Stimulated activated CD8-positive, alpha-beta memory T cell treated with anti-CD3 and anti-CD28 coated beads, Interleukin-7, amount 100 ng/mL, for 4 hours (primary cell): Measurements from ENCODE around the gene BEST4.
A peak's percentile ranks its signal among the peaks of the same experiment; 100 is the strongest.
"Not testable (repeated sequence)": the region's sequence is repeated elsewhere in the genome, so short reads cannot be mapped to it uniquely, and the experiment has no call there.

Source experiments
- DNase-seq, 2 donors: peaks; one replicate each; pipeline ENCODE4 v3.0.0-alpha.2; 2020; ENCODE audit warnings: low read depth in 2 of 2

The BEST4 gene

DNA sequence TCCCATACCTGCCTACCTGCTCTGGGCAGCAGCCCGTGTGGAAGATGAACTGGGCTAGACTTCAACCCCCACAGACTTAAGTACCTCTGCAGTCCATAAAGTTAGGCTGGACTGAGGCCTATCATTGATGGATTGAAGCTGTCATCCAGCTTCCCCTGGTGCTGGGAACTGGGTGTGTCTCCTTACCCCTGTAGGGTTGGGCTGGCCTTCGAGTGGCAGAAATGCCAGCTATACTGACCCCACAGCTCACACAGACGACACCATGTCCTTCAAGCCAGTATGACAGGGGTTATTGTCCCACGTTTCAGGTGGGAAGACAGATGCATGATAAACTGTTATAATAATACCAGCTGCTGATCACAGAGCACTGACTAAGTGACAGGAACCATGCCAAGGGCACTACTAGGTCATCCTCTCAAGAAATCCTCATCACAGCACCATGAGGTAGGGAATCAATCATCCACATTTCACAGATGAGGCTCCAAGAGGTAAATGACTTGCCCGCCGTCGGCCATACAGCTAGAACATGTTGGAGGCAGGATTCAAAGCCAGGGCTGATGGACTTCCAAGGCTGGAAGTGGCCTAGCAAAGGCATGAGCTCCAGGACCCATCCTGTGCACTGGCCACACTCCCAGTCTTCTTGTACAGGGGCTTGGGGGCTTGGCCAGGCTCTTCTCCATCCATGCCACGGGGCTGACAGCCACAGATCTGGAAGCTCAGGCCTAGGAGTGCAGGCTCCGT lies at the start of gene BEST4:
Gene BEST4, minus strand, starts transcription at position 51 of the 741 bp plus-strand sequence. CDS start 465 bp downstream, outside the sequence.
- DNase-seq, result no peak

DNA sequence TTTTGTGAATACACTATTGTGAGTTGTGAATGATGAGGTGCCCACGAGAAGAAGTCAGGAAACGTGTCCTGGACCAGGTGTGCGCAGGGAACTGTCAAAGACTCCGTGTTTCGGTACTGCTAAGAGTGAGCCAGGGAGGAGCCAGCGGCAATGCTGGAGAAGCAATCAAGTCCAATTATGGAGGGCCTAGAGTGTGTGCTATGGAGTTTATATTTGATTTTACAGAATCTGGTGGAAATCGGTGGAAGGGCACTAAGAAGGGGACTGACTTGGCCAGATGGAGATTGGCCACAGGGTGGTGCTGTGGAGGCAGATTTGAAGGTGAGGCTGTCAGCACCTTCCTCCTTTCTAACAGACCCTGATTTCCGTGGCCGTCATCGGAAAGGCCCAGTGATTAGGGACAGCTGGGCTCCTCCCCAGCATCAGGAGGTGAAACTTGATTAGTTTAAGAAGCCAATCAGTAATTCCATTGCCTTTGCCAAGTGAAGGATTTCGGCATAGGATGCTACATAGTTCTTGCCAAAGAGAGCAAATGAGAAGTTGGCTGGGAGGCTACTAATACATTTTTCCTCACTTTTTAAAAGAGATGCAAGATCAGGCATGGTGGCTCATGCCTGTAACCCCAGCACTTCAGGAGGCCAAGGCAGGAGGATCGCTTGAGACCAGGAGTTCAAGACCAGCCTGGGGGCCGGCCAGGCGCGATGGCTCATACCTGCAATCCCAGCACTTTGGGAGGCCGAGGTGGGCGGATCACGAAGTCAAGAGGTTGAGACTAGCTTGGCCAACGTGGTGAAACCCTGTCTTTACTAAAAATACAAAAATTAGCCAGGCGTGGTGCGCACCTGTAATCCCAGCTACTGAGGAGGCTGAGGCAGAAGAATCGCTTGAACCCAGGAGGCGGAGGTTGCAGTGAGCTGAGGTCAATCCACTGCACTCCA lies 48.0 kb upstream of the BEST4 start:
- peak; percentile 73 to 74 for DNase-seq

DNA sequence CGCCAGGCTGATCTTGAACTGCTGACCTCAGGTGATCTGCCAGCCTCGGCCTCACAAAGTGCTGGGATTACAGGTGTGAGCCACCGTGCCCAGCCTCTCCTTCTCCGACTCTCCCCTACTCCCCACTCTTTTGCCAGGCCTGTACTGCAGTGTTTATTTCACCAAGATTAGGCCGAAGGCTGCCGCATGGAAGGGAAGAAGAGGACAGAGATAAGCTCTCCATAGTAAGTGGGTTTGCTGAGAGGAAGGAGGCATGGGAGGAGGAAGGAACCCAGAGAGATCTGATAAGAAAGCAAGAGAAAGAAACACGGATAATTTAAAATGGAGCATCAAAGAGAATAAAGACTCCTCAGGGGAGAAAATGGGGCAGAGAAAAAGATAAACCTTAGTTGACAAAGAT lies 46.4 kb upstream of the BEST4 start:
- DNase-seq, result no peak

DNA sequence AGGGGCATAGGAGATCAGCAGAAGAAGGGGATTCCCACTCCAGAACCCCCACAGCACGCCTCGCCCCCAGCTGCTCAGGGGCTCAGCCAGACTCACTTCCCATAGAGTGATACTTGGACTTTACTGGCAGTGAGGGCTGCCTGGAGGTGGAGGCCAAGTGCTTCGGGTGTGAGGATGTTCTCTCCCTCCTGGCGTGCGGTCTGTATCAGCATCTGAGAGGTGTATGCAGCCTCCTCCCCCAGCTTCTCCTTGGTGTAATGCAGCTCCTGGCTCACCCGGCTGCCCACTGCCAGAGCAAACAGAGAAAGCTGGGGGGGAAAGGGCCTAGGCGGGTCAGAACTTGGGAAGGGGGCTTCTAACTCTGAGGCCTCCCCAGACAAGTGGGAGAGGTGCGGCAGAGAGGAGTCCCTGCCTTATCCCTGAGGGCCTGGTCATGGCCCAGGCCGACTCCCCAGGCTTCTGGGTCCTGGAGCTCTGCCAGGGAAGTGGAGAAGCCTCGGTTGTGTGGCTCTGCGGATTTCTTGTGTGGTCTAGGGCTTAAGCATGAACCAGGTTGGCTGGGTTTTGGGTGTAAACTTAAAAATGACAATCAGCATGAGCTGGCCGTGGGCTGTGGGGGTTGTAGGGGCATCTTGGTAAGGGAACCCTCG lies 44.2 kb upstream of the BEST4 start:
- no peak for DNase-seq

DNA sequence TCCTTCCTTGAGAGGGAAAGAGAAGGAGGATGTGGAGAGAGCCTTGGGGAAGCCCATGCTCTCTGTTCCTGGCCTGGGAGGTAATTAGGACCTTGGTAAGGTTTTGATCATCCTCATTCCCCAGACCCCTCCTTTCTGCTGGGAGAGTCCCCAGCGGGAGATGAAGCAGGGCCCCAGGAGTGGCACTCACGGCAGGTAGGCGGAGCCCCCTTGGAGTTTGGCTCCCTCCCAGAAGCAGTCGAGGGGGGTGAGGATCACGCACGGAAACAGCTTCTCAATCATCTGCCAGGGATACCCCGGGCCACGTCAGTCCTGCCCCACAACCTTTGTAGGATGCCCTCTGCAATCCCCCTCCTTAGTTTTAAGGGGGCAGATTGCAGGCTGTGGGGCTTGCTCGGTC lies 43.5 kb upstream of the BEST4 start:
- no peak for DNase-seq

DNA sequence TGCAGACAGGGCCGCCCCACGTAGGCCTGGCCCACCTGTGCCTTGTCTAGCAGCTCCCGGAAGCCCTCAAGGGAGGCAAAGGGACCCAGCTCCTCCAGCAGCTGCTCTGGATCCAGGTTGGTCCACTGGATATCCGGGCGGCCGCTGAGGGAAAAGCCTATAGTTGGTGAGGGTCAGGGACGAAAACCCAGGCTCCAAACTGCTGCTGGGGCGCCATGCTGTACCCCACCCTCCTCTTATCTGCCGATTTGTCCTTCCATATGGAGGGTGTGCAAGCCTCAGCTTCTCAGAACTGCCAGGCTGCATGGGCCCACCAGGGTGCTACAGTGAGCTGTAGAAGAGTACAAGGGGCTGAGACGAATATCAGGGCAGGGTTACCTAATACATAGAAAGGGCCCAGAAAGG lies 42.9 kb upstream of the BEST4 start:
- DNase-seq, result no peak

DNA sequence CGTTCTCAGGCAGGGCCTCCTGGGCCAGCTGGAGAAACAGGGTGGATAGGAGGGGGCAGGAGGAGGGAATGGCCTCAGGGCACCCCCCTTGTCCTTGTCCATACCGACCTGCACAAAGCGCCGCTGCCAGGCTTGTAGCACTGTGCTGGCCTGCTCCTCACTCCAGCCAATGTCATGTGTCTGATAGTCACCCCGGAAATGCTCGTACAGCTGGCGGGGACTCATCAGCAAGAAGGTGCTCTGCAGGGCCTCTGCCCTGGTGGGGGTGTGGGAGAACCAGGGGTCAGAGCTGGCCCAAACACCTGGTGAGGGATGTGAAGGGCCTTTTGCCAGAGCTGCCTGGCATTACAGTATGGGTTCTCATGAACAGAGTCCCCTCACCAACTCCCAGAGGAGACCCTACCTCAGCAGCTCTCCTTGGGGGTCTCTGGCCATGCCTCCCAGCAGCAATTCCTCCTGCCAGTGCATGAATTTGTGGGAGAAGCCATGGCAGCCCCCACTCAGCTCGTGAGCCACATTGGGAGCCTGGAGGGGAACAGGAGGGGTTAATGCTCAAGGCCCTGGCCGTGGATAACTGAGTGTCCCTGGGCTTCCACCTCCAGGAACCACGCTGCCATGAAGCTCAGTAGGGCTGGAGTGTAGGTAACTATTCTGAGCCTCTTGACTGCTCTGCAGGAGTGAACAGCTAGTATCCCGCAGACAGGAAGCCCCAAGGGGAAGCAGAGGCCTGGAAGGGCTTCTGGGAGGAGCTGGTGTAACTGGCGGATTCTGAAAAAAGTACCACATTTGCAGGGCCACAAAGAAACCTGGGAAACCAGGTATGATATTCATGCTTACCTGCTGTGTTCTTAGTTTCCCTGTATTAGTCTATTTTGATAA lies 41.8 kb upstream of the BEST4 start:
- no peak for DNase-seq

DNA sequence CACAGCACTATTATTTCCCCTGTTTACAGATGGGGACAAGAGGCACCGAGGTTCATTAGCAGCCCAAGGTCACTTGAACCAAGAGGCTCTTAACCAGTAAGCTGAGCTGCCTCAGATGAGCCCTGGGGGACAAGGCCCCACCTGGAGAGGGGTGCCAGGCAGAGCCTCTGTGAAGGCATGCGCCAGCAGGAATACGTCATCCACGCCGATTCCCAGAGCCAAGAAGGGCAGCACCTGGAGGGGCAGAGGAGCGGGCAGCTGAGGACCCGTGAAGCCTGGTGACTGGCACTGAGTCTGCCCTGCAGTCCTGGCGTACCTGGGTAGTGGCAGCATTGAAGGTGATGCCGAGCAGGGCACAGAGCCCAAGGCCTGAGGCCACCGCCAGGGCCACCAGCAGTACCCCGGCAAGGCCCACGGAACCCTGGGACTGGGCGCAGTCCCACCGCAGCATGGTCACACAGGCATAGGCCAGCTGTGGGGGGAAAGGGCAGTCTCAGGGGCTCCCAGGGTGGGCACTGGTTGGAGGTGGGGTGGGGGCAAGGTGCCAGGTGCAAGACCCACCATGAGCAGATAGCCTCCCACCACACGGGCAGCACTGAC lies 41.0 kb upstream of the BEST4 start:
- no peak for DNase-seq

DNA sequence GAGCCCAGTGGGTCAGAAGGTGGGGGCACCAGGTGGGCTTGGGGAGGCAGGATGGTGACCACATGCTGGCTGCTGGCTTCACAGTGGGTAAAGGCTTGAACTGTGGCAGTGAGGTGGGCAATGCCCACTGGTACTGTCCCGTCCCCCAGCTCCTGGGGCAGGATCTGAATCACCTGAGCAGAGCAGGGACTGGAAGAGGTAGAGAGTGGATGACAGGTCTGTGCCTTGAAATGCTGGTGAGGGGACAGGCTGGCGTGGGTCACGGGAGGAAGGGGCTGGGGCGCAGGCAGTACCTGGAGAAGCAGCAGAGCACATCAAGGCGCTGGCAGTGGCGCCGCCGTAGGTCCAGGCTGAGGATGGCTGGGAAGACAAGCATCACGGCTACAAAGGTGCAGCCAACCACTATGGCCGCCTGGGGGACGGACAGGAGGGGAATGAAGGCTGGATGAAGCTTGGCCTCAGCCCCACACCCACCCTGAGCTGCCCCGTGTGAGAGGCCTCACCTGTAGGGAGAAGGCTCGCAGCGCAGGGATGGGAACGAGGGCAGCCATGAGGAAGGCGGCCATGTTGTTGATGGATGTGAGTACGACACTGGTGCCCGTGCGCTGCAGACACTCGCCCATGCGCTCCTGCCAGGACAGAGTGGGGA lies 40.2 kb upstream of the BEST4 start:
- no peak for DNase-seq

DNA sequence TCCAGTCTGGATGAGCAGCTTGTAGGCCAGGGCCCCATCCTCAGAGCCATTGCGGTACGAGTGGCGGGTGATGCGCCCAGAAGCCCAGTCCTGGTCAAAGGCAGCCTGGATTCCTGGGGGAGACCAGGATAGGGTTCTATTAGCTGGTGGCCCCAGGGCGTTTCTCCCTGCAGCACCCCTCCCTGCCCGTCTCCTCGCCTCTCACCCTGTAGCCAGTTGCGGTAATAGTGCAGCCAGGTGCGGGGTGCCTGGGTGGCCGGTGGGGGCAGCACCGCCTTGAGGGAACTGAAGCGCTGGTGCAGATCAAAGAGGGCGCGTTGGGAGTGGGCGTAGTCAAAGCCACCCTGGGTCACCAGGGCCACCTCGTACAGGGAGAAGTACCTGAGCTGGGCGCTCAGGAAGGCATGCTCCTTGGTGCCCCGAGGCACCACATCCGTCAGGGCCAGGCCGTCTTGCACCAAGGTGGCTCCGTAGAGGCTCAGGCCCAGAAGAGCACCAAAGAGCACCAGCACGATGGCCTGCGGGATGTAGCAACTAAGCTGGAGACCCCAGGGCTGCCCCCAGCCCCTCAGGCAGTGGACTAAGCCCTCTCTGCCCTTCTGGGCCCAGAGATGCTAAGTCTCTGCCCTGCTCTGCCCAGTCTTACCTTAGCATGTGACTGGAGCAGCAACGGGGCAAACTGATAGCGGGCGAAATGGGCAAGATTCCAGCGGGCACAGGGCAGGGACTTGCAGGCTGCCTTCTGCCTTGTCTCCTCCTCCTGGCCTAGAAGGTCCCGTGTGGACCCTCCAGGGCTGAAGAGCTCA lies 39.4 kb upstream of the BEST4 start:
- no peak for DNase-seq

DNA sequence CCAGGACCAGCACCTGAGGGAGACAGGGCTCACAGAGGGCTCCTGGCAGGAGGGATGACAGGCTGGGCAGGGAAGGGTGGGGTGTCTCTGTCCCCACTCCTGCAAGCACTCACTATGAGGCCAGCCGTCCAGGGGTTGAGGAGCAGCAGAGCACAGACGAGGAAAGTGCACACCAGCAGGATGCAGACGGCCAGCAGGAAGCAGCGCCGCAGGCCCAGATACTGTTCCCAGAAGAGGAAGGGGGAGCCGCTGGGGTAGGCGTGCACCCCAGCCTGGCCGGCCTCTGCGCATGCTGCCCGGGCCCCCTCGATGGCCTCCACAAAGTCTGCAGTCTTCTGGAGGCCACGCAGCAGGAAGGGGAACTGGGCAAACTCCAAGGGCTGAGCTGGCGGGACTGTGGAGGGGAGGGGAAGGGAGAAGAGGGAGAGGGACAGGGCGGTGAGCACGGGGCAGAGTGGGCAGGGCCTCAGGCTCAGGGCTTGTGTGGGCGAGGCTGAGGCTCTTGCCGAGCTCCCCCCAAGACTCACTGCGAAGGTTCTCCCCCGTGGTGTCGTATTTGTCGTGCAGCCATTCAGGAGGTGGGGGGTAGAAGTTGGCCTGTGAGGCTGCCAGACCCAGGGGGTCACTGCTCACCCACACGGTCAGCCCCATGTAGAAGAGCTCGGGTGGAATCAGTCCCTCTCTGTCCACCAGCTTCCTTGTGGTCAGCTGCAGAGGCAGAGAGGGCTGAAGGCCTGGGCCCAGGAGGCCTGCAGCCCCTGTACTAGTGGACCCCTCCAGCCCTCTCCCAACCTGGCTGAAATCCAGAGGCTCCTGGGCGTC lies 38.6 kb upstream of the BEST4 start:
- DNase-seq, result no peak

DNA sequence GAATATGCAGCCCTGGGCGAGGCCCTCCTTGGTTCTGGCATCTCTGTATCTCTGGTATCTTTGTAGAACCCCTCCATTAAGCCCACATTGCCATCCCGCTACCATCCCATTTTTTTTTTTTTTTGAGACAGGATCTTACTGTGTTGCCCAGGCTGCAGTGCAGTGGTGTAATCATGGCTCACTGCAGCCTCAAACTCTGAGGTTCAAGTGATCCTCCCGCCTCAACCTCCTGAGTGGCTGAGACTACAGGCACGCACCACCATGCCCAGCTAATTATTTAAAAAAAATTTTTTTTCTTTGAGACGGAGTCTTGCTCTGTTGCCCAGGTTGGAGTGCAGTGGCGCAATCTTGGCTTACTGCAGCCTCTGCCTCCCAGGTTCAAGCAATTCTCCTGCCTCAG lies 36.4 kb upstream of the BEST4 start:
- not testable (repeated sequence) for DNase-seq

DNA sequence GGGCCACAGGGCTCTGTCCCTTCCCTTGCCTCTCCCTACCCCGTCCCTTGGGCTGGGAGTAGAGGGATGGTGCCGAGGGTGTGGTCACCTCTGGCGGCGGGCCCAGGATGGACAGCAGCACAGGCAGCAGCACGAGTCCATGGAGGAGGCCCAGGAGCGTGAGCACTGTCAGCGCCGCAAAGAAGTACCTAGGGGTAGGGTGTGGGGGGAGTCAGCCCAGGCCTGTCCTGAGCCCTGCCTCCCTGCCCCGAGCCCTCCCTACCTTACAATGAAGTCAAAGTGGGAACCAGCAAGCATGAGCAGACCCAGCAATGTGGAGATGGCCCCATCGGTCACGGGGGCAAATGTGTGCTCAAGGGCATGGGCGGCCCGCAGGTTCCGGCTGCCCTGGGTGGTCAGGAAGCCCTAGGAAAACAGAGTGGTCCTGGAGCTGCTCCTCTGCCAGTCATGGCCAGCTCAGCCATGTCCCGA lies 35.0 kb upstream of the BEST4 start:
- DNase-seq, result no peak

DNA sequence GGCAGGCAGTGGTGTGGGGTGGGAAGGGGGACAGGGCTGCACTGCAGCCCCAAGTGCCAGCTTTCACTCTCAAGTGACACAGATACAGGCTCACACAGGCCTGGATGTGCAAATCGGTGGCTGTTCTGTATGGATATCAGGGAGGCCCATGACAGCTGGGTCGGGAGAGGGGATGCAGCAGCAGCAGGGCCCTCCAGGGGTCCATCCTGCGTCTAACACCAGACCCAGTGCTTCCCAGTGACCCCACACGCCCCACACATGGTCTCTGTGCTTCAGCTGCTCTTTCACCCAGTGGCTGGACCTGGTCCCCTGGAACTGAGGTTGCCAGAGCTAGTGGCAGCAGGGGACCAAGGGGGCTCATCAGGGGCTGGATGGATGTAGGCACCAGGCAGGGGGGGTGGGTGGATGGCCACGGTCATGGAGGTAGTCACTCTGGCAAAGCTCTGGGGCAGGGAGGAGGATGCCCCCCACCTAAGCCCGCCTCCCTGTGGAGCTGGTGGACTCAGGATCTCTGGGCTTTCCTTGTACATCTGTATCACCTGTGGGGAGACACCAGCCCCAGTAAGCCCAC lies 34.2 kb upstream of the BEST4 start:
- DNase-seq, result no peak

DNA sequence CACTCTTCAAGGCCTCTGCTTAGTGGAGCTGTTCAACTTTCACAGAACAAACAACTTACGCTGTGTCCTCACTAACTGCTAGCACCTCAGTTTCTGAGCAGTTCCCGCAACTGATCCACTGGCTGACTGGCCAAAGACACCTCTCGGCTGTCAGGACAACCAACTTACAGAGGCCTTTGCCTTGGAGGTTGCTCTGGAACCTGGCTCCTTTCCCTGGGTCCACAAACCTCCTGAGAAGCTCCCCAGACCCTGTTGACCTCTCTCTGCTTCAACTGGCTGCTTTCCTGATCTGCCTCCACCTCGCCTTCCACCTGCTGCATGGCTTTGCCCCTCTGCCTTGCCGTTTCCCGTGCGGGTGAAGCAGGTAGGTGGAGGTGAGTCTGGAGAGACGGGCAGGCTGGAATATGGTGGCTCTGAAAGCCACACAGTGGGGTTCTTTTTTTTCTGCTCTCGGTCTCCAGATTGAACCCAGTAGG lies 33.3 kb upstream of the BEST4 start:
- no peak for DNase-seq

DNA sequence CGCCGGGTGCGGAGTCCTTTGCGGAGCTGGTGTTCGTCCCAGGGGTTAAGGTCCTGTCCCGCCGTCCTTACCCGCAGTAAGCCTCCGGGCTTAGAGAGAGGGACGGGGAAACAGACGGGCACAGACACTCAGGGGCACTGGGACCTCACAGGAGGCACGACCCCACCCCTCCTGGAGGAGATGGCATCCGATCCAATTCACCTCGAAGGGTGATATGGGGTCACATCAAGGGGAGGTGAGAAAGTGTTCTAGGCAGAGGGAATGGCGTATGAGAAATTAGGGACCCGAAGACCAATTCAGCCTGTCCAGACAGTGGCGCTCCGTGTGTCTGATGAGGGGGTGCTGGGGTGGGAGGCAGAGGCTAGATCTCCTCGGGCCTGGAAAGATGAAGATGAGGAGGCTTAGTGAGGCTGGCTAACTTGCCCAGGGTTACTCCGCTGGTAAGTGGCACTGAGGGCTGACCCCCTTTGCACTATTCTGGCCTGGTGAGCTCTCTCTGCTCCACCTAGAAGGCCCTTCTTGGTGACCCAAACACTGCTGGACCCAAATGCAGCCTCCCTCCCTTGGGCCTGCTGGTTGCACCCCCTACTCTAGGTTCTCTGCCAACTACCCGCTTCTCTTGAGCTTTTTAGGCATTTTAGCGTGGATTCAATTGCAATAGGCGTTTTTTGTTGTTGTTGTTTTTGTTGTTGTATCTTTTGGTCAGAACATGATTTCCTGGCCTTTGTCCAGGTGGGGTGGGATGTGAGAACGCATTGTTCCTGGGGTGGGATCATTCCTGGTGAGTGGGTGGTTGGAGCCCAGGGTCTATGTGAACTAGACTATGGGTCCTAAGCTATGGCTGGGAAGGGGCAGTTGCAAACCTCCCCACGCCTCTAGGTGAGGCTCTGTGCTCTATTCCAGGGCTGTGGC lies 32.6 kb upstream of the BEST4 start:
- DNase-seq, result no peak
